Vagina (tissue), 2 donors: ENCODE results near the gene OSGIN1.

Experiments
- CTCF ChIP-seq, 3 experiments: fragments of 450-650 bp in 2 of 3; fragments of 200-600 bp in 1 of 3; sonication (generic) in 1 of 3; IDR thresholded peaks; one replicate each; pipeline ENCODE4 v1.5.1; 2017 to 2019; ENCODE audit warnings: antibody characterized with exemption in 3 of 3, mild to moderate bottlenecking in 2 of 3, moderate library complexity in 2 of 3
- POLR2A ChIP-seq, 2 donors: fragments of 450-650 bp; IDR thresholded peaks; one replicate each; pipeline ENCODE4 v1.6.1; 2017; ENCODE audit warnings: antibody characterized with exemption in 2 of 2, mild to moderate bottlenecking in 2 of 2, moderate library complexity in 2 of 2
- POLR2AphosphoS5 ChIP-seq, 2 donors: sonication (generic); formaldehyde crosslinking; IDR thresholded peaks; one replicate each; pipeline ENCODE4 v1.9.0; 2017; ENCODE audit warnings: antibody characterized with exemption in 2 of 2, mild to moderate bottlenecking in 2 of 2, low read depth in 1 of 2; ENCODE audit not compliant: insufficient read depth in 1 of 2

GRCh38 chr16:83915491-83915890 lies 37.5 kb upstream of the OSGIN1 start:
- no peak for TF ChIP-seq CTCF (IDR thresholded peaks at IDR 0.05)
- TF ChIP-seq POLR2AphosphoS5 (IDR thresholded peaks at IDR 0.05; ENCODE audit: insufficient read depth in 1 of 2, low read depth in 1 of 2): no peak
- TF ChIP-seq POLR2A (IDR thresholded peaks at IDR 0.05): no peak
